GM12878 (cell line): ENCODE data around the gene PHOX2B.

ENCODE experiments used
- ATF3 ChIP-seq: IDR thresholded peaks from 2 replicates; pipeline ENCODE4 v1.6.1; 2011; ENCODE audit warnings: low read depth, mild to moderate bottlenecking, low read length, moderate library complexity, borderline replicate concordance; ENCODE audit errors: extremely low read depth
- BHLHE40 ChIP-seq, 2 experiments: fragments of 450-650 bp in 1 of 2; IDR thresholded peaks; 2 replicates each; pipeline ENCODE4 v1.6.1; 2011 to 2017; ENCODE audit warnings: low read depth in 2 of 2, borderline replicate concordance in 1 of 2, improper control_type of control experiment in 1 of 2, low read length in 1 of 2, mild to moderate bottlenecking in 1 of 2
- CTCF ChIP-seq, 3 experiments: IDR thresholded peaks in 2 of 3; conservative IDR thresholded peaks in 1 of 3; 2 replicates each; pipeline ENCODE4 v1.5.1; 2011; ENCODE audit warnings: low read depth in 3 of 3, low read length in 3 of 3, mild to moderate bottlenecking in 3 of 3, control low read depth in 2 of 3, moderate library complexity in 2 of 3, inconsistent platforms in 1 of 3, mixed read lengths in 1 of 3; ENCODE audit not compliant: control insufficient read depth in 2 of 3, insufficient read depth in 1 of 3; ENCODE audit errors: extremely low read depth in 1 of 3
- MEF2A ChIP-seq: IDR thresholded peaks from 2 replicates; pipeline ENCODE4 v1.6.1; 2011; ENCODE audit warnings: low read depth, mild to moderate bottlenecking, low read length, moderate library complexity; ENCODE audit not compliant: insufficient read depth
- POLR2A ChIP-seq: IDR thresholded peaks from 2 replicates; pipeline ENCODE4 v1.6.1; 2011; ENCODE audit warnings: low read depth, mild to moderate bottlenecking, low read length
- POLR2AphosphoS5 ChIP-seq: IDR thresholded peaks from 2 replicates; pipeline ENCODE4 v1.6.1; 2011; ENCODE audit warnings: mild to moderate bottlenecking, low read length, inconsistent platforms
- ZBTB33 ChIP-seq: fragments of 450-650 bp; IDR thresholded peaks from 2 replicates; pipeline ENCODE4 v1.6.1; 2017; ENCODE audit warnings: mild to moderate bottlenecking

GRCh38 chr4:41748571-41749475, at the start of gene PHOX2B:
- TF ChIP-seq CTCF (IDR thresholded peaks at IDR 0.05 in 2 of 3, conservative IDR thresholded peaks at IDR 0.05 in 1 of 3; ENCODE audit: control insufficient read depth in 2 of 3, extremely low read depth in 1 of 3, insufficient read depth in 1 of 3, low read depth in 3 of 3, low read length in 3 of 3) = no peak
- no peak for TF ChIP-seq ATF3
- no peak for TF ChIP-seq BHLHE40 (IDR thresholded peaks at IDR 0.05; ENCODE audit: borderline replicate concordance in 1 of 2, low read depth in 2 of 2, low read length in 1 of 2)
- no peak for TF ChIP-seq MEF2A
- no peak for TF ChIP-seq ZBTB33
- TF ChIP-seq POLR2A = no peak
- TF ChIP-seq POLR2AphosphoS5 = no peak
